K562 (cell line): ENCODE measurements around the gene PPP1R12B. TPM values are rescaled to one million over a fixed set of nuclear protein-coding genes. Genes with fewer than 3 reads are reported as not detected.

Experiments
- C11orf30 ChIP-seq: fragments of 450-650 bp; IDR thresholded peaks from 2 replicates; pipeline ENCODE4 v1.6.1; 2016; ENCODE audit warnings: low read depth, mild to moderate bottlenecking
- MAFG ChIP-seq: fragments of 450-650 bp; conservative IDR thresholded peaks from 2 replicates; pipeline ENCODE4 v1.6.1; 2016; ENCODE audit warnings: missing genetic modification characterization, missing compliant biosample characterization
- MEIS2 ChIP-seq: fragments of 450-650 bp; IDR thresholded peaks from 2 replicates; pipeline ENCODE4 v1.6.1; 2014; ENCODE audit warnings: mild to moderate bottlenecking; ENCODE audit not compliant: partially characterized antibody
- SMC3 ChIP-seq: conservative IDR thresholded peaks from 2 replicates; pipeline ENCODE4 v1.6.1; 2011; ENCODE audit warnings: low read depth, low read length, improper control_type of control experiment; ENCODE audit not compliant: insufficient read depth
- polyA plus RNA-seq, 8 experiments: library from polyadenylated mRNA; depleted of rRNA in 4 of 8; stranded (reverse) in 5 of 8; unstranded in 3 of 8; fragments of >200 nt; fragmentation: Nextera tagmentation in 2 of 8; fragmentation: Illumina TruSeq in 1 of 8; extraction: Ambion mirVana in 2 of 8; extraction: Trizol in 1 of 8; gene quantifications; 2 replicates each; pipeline versions ENCODE4 v1.2.1 to v1.2.3, GENCODE V29; 2011 to 2014; ENCODE audit warnings: inconsistent platforms in 1 of 8, missing spikeins in 1 of 8
- total RNA-seq, 7 experiments: library from RNA; depleted of rRNA in 6 of 7; stranded (reverse); fragments of >200 nt in 6 of 7; fragmentation: Illumina TruSeq in 2 of 7; extraction: Trizol in 2 of 7; gene quantifications; 2 replicates each; pipeline versions ENCODE4 v1.2.1 to v1.2.3, GENCODE V29; 2011 to 2021; ENCODE audit warnings: low replicate concordance in 1 of 7
- TF ChIP-seq, protein P1 (sequence below), 2 experiments: fragments of 450-650 bp; formaldehyde crosslinking in 1 of 2; IDR thresholded peaks; 2 replicates each; pipeline versions ENCODE4 v1.4.0 to v1.6.1; 2014 to 2020; ENCODE audit warnings: mild to moderate bottlenecking in 2 of 2, borderline replicate concordance in 1 of 2, low read depth in 1 of 2

Gene PPP1R12B
- total and polyA plus RNA-seq, 9 of the 15 experiments (the other 6 are each of a cell fraction or from before 2014, with no cell fraction given) = 0.73 to 16.9 (median 13.6) TPM

DNA sequence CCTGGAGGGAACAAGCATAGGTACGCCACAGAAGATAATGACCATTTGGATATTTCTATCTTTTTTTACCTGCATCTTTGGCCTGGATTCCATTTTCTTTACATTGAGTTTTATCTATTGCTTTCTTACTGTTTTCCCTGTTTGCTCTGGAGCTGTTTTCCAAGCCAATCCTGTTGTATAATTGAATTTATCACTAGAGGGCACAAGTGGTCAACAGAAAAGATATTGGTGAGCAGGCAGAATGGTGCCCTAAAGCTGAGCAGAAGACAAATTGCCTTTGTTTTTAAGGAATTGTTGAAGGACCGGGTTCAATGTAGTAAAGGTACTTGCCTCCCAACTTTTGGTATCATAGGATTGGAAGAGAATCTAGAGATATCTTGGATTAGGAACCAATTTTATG is 152.8 kb downstream of the PPP1R12B start (continued):
- TF ChIP-seq MEIS2 = no peak
- peak; percentile 36; the same call in 1 of the 2 replicates for TF ChIP-seq MAFG (tag)
- peak; percentile 68 for TF ChIP-seq SMC3
- TF ChIP-seq C11orf30 = 0 out of 2 replicates have a peak, but pooled peaks have one; percentile 32
- TF ChIP-seq, protein P1, sequence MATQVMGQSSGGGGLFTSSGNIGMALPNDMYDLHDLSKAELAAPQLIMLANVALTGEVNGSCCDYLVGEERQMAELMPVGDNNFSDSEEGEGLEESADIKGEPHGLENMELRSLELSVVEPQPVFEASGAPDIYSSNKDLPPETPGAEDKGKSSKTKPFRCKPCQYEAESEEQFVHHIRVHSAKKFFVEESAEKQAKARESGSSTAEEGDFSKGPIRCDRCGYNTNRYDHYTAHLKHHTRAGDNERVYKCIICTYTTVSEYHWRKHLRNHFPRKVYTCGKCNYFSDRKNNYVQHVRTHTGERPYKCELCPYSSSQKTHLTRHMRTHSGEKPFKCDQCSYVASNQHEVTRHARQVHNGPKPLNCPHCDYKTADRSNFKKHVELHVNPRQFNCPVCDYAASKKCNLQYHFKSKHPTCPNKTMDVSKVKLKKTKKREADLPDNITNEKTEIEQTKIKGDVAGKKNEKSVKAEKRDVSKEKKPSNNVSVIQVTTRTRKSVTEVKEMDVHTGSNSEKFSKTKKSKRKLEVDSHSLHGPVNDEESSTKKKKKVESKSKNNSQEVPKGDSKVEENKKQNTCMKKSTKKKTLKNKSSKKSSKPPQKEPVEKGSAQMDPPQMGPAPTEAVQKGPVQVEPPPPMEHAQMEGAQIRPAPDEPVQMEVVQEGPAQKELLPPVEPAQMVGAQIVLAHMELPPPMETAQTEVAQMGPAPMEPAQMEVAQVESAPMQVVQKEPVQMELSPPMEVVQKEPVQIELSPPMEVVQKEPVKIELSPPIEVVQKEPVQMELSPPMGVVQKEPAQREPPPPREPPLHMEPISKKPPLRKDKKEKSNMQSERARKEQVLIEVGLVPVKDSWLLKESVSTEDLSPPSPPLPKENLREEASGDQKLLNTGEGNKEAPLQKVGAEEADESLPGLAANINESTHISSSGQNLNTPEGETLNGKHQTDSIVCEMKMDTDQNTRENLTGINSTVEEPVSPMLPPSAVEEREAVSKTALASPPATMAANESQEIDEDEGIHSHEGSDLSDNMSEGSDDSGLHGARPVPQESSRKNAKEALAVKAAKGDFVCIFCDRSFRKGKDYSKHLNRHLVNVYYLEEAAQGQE (IDR thresholded peaks at IDR 0.05; ENCODE audit: borderline replicate concordance) = peak; percentile 92
- TF ChIP-seq, protein P1 (CRISPR knock-in tag; IDR thresholded peaks at IDR 0.05; ENCODE audit: low read depth) = no peak
